Retina (tissue), 1 donor: ENCODE results near the gene GLA.
A peak's percentile ranks its signal among the peaks of the same experiment; 100 is the strongest.

Source experiments
- DNase-seq: peaks from one replicate; pipeline ENCODE4 v3.0.0-alpha.2; 2016

GLA gene

DNA sequence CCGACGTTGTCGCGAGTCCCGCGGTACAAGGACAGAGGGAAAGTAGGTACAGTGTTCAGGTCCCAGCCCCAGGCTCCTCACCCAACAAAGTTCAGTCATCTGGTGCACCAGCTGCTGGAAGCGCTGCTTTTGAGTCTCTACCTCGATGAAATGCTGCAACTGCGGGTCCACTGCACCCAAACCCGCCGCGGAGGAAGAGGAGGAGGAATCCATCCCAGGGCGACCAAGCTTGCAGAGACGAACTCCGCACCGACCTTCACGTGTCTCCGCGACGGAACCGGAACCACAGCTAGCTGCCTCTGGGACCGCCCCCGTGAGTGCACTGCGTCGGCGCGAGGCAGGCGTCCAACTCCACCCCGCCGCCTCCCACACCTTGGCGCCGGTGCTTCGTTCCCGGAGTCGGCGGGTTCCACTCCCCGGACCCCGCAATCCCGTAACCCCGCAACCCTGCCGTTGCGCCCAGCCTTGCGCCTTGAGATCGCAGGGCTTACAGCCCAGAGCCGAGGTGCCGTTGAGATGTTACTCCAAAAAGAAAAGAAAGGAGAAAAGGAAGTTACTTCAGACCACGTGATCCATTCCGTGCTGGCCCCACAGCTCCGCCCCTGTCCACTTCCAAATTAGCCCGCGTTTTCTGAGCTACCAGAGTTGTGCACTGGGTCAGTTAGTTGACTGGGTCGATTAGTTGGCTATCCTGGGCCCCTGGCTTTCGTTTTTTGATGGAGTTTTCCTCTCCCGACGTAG is 59.1 kb downstream of the GLA start, which contains the start of gene TIMM8A:
Gene TIMM8A, minus strand, starts transcription at position 291 of the 741 bp plus-strand sequence. Its CDS starts 78 bp downstream, at position 213.
- peak; percentile 84 for DNase-seq

DNA sequence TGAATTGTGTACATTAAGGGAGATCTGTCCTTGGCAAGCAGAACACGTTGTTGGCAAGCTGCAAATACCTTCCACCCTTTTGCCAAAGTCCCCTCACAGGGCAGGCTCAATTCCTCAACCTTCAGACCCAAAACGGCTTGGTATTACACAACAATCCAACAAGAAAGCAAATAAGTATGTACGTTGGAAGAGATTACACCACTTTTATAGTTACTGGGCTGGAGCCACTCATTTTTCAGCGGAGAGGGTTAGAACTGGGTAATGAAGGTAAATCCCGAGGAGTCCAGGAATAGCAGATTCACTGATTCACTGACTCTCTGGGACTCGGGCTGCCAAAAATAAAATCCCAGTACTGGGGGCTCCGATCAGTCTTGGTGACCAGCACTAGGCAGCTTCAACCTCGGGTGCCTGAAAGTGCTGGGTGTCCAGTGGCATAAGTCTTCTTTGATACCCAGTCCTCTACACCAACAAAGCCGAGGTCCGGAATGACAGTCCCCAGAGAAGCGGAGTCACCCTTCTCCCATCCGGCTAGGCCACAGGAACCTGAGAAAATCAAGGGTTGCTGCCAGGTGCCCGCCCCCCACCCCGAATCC is 59.8 kb downstream of the GLA start:
- peak; percentile 1 for DNase-seq
